OCI-LY7 (cell line): ENCODE results near the gene GPR27. TPM values are rescaled to one million over a fixed set of nuclear protein-coding genes. Genes with fewer than 3 reads are reported as not detected.
A peak's percentile ranks its signal among the peaks of the same experiment; 100 is the strongest.

Source experiments
- BruUV-seq: library from RNA; stranded (reverse); fragments of 400-500 nt; replicated peaks from 2 replicates; lab custom pipeline; 2021; lab: Mats Ljungman, UMichigan
- CTCF ChIA-PET: fragments of 300-600 bp; sonication (Branson Sonifier 250); formaldehyde crosslinking; loops from one replicate; lab custom pipeline; 2022; ENCODE audit warnings: antibody characterized with exemption; ENCODE audit not compliant: unreplicated experiment; lab: Charles Lee
- POLR2A ChIA-PET: fragments of 300-600 bp; sonication (Branson Sonifier 250); formaldehyde crosslinking; loops from one replicate; lab custom pipeline; 2022; ENCODE audit warnings: antibody characterized with exemption; lab: Charles Lee
- DNase-seq: peaks from one replicate; pipeline ENCODE4 v3.0.0-alpha.2; 2015; ENCODE audit warnings: low spot score
- H2AFZ ChIP-seq: fragments of 200-600 bp; sonication (generic), shearing (Covaris generic); 2 replicates; pipeline ENCODE4 v1.6.1; 2014; ENCODE audit warnings: mild to moderate bottlenecking, antibody characterized with exemption, low read length, moderate library complexity
- H3K27ac ChIP-seq: fragments of 200-600 bp; sonication (generic); 2 replicates; pipeline ENCODE4 v1.5.1; 2014; ENCODE audit warnings: mixed run types, low read depth, mild to moderate bottlenecking, moderate library complexity, low read length, inconsistent platforms; ENCODE audit not compliant: poor library complexity, severe bottlenecking
- H3K36me3 ChIP-seq: fragments of 200-600 bp; sonication (generic); 2 replicates; pipeline ENCODE4 v1.6.1; 2014; ENCODE audit warnings: mild to moderate bottlenecking, antibody characterized with exemption, low read length, moderate library complexity, mixed read lengths; ENCODE audit not compliant: insufficient read depth
- H3K4me1 ChIP-seq: fragments of 200-600 bp; sonication (generic); 2 replicates; pipeline ENCODE4 v1.5.1; 2014; ENCODE audit warnings: mild to moderate bottlenecking, low read length; ENCODE audit not compliant: insufficient read depth, poor library complexity, severe bottlenecking
- H3K4me2 ChIP-seq: fragments of 200-600 bp; sonication (generic); 2 replicates; pipeline ENCODE4 v1.6.1; 2014; ENCODE audit warnings: mild to moderate bottlenecking, low read length
- H3K4me3 ChIP-seq: fragments of 200-600 bp; sonication (generic); 2 replicates; pipeline ENCODE4 v1.5.1; 2014; ENCODE audit warnings: mild to moderate bottlenecking, low read depth, low read length; ENCODE audit not compliant: poor library complexity, severe bottlenecking
- H3K79me2 ChIP-seq: fragments of 200-600 bp; sonication (generic); 2 replicates; pipeline ENCODE4 v1.6.1; 2016; ENCODE audit warnings: low read depth, mild to moderate bottlenecking, low read length, moderate library complexity, mixed read lengths; ENCODE audit not compliant: insufficient read depth
- H3K9me2 ChIP-seq: fragments of 200-600 bp; sonication (generic); 2 replicates; pipeline ENCODE4 v1.6.1; 2016; ENCODE audit warnings: mild to moderate bottlenecking, low read length, mixed read lengths; ENCODE audit not compliant: insufficient read depth
- H3K9me3 ChIP-seq: fragments of 200-600 bp; sonication (generic); 2 replicates; pipeline ENCODE4 v1.6.1; 2014; ENCODE audit warnings: mild to moderate bottlenecking, mixed run types, low read length, mixed read lengths
- H4K20me1 ChIP-seq: fragments of 200-600 bp; sonication (generic); 2 replicates; pipeline ENCODE4 v1.6.1; 2014; ENCODE audit warnings: mild to moderate bottlenecking, antibody characterized with exemption, low read length, moderate library complexity, mixed read lengths; ENCODE audit not compliant: insufficient read depth
- CTCF ChIP-seq: fragments of 200-600 bp; sonication (generic); conservative IDR thresholded peaks from 2 replicates; pipeline ENCODE4 v1.5.1; 2014; ENCODE audit warnings: mild to moderate bottlenecking, antibody characterized with exemption, low read length, moderate library complexity, mixed read lengths
- EZH2phosphoT487 ChIP-seq: fragments of 200-600 bp; sonication (generic); IDR thresholded peaks from 2 replicates; pipeline ENCODE4 v1.6.1; 2018; ENCODE audit warnings: low read depth, borderline replicate concordance, mild to moderate bottlenecking, mixed run types, antibody characterized with exemption, low read length, moderate library complexity, mixed read lengths
- intact Hi-C: fragments of 100-400 bp; cut with micrococcal nuclease; formaldehyde crosslinking; loops from one replicate; pipeline ENCODE4 v1.10.0; 2022; ENCODE audit not compliant: unreplicated experiment
- total RNA-seq, 2 experiments: library from RNA; depleted of rRNA in 1 of 2; stranded (reverse); fragments of >200 nt in 1 of 2; shearing (Covaris generic) in 1 of 2; gene quantifications; 2 replicates each; pipeline ENCODE4 v1.2.3, GENCODE V29; 2014 to 2022

The GPR27 gene
- total RNA-seq, 2 experiments from 2014 or later, result not detected

GRCh38 chr3:71728632-71729342 is 24.9 kb upstream of the GPR27 start:
- Histone ChIP-seq H3K4me1 (no peaks in the 10 kb centered on the region), H3K36me3 (no peaks in the 10 kb centered on the region), H3K79me2 (no peaks in the 10 kb centered on the region), H3K4me3 (no peak overlapping the region), H3K4me2 (no peak overlapping the region), H3K9me2 (no peaks in the 10 kb centered on the region), H4K20me1 (no peaks in the 10 kb centered on the region), H2AFZ (no peak overlapping the region), H3K27ac (no peak overlapping the region), H3K9me3 (no peaks in the 10 kb centered on the region)
- POLR2A ChIA-PET, result no interaction called here
- DNase-seq, result peak; percentile 5
- BruUV-seq, result no TSS peak
- intact Hi-C loops, result no loop called here
- CTCF ChIA-PET, result interaction anchor here (0.6 kb wide), 2 partner anchors 42 to 487 kb away, joined by 3 to 4 read pairs; no protein-coding TSS in a partner anchor
- TF ChIP-seq CTCF (no peak), EZH2phosphoT487 (no peak)

GRCh38 chr3:71732637-71733036 is 21.0 kb upstream of the GPR27 start:
- CTCF ChIA-PET, result no interaction called here
- intact Hi-C loops, result loop anchor here (5.0 kb wide), 1 partner anchor 1090 kb away; no protein-coding TSS in a partner anchor
- TF ChIP-seq EZH2phosphoT487, result no peak
- TF ChIP-seq CTCF, result no peak

DNA sequence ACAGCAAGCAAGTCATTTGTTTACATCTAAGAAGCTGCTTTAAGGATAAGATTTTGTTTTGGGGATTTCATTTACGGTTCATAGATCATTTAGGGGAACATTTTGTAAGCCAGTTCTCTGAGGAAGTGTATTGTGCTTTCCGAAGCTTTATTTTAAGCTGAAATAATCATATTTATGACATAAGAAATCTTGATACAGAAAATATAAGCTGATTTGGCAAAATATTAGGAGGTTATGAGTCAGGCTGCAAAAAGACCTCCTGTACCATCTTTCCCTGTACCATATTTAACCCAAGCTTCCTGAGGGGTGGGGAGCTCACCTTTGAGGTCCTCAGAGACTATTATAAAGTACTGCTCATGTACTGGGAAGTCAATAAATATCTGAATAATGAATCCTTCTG is 20.3 kb upstream of the GPR27 start:
- Histone ChIP-seq H3K27ac (no peak overlapping the region), H3K4me1 (no peaks in the 10 kb centered on the region), H3K9me3 (no peaks in the 10 kb centered on the region), H3K79me2 (no peaks in the 10 kb centered on the region), H3K4me3 (no peak overlapping the region), H3K4me2 (no peak overlapping the region), H3K9me2 (no peaks in the 10 kb centered on the region), H2AFZ (no peak overlapping the region), H4K20me1 (no peaks in the 10 kb centered on the region), H3K36me3 (no peaks in the 10 kb centered on the region)
- no peak for DNase-seq
- ChIA-PET POLR2A (interaction anchor here (0.7 to 0.9 kb wide), 2 partner anchors 634 to 1088 kb away, joined by 3 to 4 read pairs; no protein-coding TSS in a partner anchor), CTCF (no interaction called here)
- BruUV-seq, result no TSS peak
- TF ChIP-seq EZH2phosphoT487, result no peak
- TF ChIP-seq CTCF, result no peak
- intact Hi-C loops, result loop anchor here (5.0 kb wide), 1 partner anchor 1089 kb away; no protein-coding TSS in a partner anchor

More at GRCh38 chr3:71732637-71733036, 21.0 kb upstream of the GPR27 start:
- Histone ChIP-seq H3K4me1 (no peaks in the 10 kb centered on the region), H3K4me3 (no peak overlapping the region), H3K36me3 (no peaks in the 10 kb centered on the region), H3K9me2 (no peaks in the 10 kb centered on the region), H3K9me3 (no peaks in the 10 kb centered on the region), H3K79me2 (no peaks in the 10 kb centered on the region), H2AFZ (no peak overlapping the region), H3K27ac (no peak overlapping the region), H4K20me1 (no peaks in the 10 kb centered on the region), H3K4me2 (no peak overlapping the region)
- BruUV-seq, result no TSS peak
- DNase-seq, result no peak
- POLR2A ChIA-PET, result no interaction called here
